HG03045 (cell line): Measurements from ENCODE around the gene PRR7.
"Not testable (repeated sequence)": the region's sequence is repeated elsewhere in the genome, so short reads cannot be mapped to it uniquely, and the experiment has no call there.

Experiments
- ATAC-seq: cut with Tn5 transposase; IDR thresholded peaks from one replicate; pipeline ENCODE4 v1.9.1; 2021; ENCODE audit warnings: mild to moderate bottlenecking, moderate library complexity; ENCODE audit not compliant: unreplicated experiment

PRR7 gene, protein sequence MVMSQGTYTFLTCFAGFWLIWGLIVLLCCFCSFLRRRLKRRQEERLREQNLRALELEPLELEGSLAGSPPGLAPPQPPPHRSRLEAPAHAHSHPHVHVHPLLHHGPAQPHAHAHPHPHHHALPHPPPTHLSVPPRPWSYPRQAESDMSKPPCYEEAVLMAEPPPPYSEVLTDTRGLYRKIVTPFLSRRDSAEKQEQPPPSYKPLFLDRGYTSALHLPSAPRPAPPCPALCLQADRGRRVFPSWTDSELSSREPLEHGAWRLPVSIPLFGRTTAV

DNA sequence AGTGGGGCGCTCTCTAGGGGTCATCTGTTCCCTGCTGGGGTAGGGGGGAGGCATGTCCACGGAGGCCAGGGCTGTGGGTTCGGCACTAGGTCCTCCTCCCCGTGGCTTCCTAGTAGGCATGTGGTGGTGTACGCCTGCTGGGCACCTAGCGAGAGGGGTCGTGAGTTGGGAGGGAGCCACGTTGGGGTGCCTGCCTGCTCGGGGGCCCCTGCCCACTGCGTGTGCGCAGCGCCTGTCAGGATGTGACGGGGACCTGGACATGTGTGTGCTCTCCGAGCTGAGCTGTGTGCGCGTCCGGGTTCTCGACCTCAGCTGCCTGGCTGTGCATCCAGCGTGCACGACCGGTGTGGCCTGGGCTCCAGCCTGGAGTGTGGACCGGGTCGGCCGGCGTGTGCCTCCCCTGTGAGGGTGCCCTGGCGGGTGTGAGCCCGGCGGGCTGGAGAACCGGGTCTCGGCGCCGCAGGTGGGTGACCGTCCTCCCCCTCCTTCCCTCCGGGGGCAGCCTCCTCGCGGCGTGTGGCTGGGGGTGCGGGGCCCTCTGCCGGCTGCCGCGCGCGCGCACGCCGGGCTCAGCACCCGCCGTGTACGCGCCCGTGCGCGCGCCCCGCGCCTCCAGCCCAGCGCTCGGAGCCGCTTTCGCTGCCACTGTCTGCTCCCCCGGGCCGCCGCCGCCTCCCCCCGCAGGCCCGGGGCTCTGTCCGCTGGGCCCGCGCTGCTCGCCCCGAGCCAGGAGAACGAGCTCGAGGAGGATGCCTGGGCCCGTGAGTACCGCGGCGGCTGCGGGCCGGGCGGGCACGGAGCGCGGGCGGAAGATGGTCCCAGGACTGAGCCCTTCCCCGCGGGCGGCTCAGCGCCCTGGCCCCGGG is at the start of gene PRR7:
Gene PRR7 (plus strand): TSS at position 615 of the 866 bp plus-strand sequence. CDS start 8,254 bp downstream, outside the sequence.
- ATAC-seq, result peak; percentile 53

DNA sequence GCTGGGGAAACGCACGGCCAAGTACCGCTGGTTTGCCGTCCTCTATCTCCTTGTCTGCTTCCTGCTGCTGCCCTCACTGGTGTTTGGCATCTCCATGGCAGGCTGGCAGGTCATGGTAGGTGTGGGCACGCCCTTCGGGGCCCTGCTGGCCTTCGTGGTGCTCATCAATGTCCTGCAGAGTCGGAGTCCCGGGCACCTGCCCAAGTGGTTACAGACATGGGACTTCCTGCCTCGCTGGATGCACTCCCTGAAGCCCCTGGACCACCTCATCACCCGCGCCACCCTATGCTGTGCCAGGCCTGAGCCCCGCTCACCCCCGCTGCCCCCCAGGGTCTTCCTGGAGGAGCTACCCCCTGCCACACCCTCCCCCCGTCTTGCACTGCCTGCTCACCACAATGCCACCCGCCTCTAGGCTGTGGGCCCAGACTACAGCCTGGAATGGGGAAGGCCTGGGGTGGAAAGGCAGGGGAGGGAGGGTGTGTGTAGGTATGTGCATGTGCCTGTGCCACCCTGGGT is 48.7 kb upstream of the PRR7 start:
- ATAC-seq, result no peak

DNA sequence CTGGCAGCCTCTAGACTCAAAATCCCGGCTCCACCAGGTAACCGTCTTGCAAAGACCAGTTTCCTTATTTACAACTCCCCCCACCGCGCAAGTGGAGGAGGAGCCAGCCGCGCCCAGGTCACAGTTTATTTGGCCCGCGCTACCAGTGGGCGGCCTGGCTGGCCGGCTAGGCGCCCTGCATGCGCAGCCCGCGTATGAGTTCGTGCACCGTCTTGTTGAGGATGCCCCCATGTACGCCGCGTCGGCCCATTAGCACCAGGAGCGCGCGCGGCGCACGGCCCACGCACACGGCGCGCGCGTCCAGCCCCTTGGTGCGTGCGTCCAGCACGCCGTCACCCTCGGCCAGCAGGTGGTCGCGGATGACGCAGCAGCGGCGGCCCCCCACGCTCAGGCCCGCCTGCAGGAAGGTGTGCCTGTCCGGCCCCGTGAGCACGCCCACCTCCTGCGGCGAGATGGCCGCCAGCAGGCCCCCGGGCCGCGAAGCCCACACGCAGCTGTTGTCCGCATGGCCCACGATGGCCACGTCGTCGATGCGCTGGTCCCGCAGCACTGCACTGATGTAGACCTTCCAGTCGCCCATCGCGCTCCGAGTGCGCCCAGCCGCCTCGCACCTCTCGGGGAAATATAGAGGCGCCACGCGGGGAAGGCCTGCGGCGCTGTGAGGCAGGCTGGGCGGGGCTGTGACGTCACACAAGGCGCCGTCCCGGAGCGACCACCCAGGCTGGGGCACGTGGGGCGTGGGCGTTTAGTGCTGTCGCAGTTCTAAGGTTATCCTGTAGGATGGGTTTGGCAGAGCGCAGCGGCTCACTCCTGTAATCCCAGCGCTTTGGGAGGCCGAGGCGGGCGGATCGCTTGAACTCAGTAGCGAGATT is 46.4 kb upstream of the PRR7 start, which contains the start of gene PFN3:
Gene PFN3 (minus strand): TSS at position 665 of the 872 bp plus-strand sequence. CDS start 85 bp downstream, at position 580.
- ATAC-seq, result no peak

DNA sequence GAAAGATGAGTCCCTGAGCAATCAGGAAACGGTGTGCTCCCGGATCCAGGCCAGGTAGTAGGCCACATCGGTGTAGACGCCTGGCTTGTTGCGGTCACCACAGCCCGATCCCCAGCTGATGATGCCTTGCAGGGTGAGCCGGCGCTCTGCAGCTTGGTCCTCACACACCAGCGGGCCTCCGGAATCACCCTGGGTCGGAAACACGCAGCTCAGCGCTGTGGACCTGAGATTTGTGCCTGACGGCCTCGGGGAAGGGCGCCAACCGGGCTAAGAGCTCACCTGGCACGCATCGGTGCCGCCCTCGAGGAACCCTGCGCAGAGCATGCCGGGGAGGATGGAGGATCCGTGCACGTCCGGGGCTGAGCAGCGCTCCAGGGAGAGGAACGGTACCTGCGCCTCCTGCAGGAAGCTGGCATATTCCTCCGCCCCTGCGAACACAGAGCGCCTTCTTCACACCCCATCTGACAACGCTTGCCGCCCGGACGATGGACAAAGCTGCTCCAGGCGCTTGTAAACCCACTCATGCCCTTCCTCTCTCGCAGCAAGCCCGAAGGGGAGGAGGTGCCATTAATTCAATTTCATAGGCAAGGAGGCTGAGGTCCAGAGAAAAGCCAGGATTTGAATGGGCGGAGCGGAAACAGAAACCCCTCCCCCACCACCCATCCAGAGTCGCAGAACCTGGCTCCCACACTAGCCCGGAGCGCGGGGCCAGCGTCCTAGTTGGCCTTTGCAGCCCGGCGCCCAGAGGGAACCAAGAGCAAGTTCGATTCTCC is 44.2 kb upstream of the PRR7 start:
- no peak for ATAC-seq

DNA sequence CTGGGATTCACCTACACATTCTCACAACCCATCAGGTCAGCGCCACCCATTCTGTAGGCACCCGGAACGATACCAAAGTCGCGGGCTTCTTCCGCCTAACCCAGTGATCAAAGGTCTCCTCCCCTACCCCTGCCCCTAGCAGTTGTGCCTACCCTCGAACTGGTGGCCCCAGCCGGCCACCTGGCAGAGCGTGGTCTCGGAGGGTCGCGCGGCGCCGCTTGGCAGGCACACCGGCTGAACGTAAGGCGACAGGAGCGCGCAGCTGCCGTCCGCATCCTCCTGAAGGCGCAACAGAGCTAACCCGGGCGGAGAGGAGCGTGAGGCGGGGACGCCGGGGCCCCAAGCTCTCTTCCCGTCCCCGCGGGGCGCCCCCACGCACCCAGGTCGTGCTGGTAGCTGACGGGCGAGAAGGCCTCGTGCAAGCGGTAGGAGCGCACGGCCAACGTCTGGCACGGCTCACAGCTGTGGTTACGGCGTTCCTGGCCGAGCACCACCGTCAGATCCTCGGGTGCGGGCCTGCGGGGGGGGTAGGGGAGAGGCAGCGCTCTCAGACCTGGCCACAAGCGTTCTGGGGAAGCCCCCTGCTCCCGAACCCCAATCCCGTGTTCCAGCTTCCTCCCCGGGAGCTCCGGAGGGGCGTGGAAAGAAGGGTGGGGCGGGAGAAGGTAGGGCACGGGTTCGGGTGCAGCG is 43.4 kb upstream of the PRR7 start:
- ATAC-seq, result peak; percentile 17

DNA sequence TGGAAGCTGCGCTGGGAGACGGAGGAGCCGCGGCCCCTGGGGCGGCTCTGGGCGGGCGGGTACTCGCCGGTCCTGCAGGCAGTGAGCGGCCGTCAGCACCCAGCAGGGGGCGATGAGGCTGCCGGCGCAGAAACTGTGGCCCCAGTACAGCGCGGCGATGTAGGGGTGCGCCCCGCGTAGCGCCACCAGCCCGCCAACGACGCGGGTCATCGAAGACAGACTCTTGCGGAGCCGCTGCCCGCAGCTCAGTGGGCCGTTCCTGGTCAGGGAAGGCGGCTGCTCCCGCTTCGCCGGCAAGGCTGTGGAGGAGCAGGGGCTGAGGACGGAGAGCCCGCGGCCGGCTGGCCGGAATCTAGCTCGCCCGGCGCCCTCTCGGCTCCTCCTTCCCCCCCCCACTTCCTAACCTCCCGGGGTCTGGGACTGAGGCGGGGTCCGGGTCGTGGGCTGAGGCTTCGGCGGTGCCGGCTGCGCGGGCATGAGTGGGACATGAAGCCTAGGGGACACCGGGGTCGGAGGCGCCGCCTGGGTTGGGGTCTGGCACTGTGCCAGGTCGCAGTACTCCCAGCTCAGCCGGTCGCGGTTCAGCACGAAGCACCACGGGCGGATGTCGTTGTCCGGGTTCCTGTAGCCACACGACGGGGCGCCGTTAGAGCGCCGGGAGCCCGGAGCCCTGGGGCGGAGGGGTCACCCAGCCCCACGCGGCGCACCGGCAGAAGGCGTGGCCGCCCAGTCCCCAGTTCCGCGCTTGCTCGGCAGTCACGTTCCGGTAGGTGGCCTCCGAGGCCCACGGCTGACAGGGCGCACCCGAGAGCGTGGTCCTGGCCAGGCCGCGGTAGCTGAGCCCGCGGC is 42.6 kb upstream of the PRR7 start:
- peak; percentile 81 for ATAC-seq

DNA sequence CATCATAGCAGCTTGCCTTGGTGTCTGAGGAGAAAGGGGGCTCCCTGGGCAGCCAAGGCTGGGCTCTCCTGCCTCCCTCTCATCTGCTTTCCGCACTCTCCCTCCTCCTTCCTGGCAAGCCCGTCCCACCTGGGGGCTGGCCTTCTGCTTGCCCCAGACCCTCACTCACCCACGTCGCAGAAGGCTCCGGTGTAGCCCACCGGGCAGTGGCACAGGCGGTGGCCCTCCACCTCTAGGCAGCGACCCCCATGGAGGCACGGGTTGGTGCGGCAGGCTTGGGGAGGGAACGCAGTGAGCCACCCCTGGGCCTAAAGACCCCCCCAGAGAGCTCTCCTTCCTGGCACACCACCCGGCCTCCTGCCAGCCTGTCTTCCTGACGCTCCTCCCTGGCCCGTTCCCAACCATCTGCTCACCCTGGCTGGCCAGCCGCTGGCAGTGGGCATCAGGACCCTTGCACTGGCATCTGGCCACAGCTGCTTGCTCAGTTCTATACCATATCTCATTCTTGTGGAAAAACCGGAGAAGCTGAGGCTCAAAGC is 41.9 kb upstream of the PRR7 start:
- ATAC-seq, result no peak

DNA sequence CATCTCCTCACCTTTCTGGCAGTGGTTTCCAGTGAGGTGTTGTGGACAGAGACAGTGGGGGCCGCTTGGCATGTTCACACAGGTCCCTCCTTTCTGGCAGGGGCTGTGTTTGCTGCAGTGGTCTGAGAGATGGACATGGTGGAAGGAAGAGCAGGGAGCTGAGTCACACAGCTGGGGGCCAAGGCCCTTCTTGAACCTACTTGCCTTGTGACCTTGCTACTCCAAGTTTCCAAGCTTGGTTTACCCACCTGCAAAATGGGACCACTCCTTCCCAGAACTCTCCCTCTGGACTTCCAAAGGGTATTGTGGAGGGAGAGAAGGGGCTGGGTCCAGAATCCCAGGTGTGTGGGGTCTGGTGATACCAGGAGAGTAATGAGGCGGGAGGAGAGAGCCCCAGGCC is 41.3 kb upstream of the PRR7 start:
- ATAC-seq, result no peak

DNA sequence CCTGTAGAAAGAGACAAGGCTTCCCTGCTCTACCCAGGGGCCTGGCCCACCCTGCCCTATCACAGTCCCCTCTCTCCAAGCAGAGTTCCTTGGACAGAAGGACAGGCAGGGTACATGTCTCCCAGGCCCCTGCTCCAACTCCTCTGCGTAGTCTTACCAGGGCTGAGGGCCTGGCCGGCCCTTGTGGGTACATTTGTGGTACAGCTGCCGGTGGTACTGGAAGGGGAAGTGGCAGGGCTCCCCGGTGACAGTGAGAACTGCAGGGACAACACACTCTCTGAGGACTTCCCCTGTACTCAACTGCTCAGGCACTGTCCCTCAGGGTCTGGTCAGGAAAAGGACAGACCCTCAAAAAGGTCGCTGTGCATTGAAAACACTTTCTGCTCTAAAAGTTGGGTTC is 40.8 kb upstream of the PRR7 start:
- ATAC-seq, result no peak

DNA sequence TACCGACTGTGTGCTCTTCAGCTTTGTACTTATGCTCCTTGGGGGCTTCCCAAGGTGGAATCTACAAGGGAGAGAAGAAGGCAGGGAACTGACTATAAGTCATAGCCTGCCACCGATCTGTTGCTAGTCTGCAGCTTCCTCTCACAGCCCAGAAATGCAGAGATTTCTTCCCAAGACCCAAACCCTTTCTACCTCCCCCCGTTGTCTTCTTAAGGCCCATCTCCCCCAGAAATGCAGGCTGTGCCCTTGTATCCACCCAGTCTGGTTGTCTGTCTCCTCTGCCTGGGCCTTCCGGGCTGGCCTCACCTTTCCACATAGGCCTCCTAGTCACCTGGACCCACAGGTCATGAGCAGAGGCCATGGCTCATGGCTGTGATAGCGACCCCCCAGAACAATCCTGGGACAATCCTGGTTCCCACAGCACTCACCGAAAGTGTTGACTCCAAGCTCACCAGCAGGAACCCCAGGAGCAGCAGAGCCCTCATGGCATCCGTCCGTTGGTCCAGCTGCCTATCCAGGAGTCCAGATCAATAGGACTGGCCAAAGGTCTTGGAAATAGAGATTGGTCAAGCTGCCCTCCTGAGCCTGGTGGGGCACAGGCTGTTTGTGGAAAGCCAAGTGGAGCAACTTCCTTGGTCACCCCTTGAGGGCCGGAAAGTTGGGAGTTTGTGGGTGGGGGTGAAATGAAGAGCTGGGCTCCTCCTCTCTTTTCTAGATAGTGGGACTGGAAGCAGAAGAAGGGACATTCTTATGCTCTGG is 37.4 kb upstream of the PRR7 start, which contains the start of gene F12:
Gene F12 (minus strand): TSS at position 522 of the 759 bp plus-strand sequence. CDS start 37 bp downstream, at position 485.
- no peak for ATAC-seq

DNA sequence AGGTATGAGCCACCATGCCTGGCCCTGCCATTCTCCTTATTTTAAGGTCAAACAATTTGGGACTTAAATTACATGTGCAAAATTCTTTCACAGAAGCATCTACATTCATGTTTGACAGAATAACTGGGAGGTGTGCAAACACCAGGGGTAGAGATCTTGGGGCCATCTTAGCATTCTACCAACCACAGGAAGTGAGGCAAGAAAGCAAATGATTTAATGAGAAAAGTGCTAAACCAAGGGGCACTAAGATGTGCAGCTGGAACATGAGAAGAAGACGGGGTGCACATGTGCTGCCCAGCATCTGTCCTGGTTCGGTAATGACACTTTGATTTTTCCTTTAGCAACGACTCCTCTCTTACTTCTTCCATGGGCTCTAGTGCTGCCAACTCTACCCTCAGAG is 36.0 kb upstream of the PRR7 start:
- no peak for ATAC-seq

DNA sequence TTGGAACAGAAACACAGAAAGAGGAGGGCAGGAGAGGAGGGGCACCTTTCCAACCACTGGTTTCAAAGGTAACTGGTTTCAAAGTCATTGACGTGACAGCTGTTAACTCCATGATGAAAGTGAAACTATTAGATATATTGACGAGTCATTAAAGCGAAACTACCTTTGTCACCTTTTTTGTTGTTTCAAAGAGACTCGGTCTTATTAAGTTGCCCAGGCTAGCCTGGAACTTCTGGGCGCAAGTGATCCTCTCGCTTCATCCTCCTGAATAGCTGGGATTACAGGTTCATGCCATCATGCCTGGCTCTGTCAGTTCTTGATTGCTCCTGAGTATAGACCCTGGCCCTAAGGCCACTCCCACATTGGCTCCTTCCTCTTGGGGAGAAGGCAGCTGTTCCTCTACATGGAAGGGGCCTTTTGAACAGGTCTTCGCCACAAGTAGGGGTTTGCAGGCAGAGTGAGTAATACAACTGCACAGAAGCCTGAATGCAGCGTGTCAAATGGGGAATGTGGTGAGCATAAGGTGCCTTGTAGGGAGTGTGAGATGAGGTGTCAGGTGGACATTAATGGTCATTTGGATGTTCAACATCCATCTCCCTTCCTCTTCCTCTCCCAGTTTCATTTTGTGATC is 33.9 kb upstream of the PRR7 start:
- ATAC-seq, result peak; percentile 62

DNA sequence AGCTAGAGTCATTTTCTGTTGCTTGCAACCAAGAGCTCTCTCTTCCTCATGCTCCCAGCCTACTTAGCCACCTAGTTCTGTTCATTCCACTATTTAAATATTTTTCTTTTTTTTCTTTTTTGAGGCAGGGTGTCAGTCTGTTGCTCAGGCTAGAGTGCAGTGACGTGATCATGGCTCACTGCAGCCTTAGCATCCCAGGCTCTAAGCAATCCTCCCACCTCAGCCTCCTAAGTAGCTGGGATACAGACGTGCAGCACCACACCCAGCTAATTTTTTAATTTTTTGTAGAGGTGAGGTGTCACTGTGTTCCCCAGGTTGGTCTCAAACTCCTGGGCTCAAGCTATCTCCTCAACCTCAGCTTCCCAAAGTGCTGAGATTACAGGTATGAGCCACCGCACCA is 32.1 kb upstream of the PRR7 start:
- ATAC-seq, result no peak

DNA sequence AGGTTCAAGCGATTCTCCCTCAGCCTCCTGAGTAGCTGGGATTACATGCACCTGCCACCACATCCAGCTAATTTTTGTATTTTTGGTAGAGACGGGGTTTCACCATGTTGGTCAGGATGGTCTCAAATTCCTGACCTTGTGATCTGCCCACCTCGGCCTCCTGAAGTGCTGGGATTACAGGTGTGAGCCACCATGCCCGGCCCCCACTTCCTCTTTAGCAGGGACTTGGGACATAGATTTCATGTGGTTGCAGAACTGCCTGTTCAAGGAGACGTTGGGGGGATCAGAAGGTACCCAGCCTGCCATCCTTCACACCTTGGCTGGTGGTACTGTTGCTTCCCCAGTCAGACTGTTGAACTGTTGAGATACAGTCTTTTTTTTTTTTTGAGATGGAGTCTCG is 29.5 kb upstream of the PRR7 start:
- ATAC-seq, result not testable (repeated sequence)

DNA sequence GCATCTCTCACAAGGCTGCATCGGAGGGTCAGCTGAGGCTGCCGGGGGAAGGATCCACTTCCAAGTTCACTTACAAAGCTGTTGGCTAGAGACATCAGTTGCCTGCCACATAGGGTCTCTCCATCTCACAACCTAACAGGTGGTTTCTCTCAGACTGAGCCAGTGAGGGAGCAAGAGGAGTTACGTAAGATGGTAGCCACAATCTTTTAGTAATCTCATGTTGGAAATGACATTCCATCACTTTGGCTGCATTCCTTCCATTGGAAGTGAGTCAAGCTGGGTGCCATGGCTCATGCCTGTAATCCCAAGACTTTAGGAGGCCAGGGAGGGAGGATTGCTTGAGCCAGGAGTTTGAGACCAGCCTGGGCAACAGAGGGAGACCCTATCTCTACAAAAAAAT is 27.6 kb upstream of the PRR7 start:
- ATAC-seq, result no peak

DNA sequence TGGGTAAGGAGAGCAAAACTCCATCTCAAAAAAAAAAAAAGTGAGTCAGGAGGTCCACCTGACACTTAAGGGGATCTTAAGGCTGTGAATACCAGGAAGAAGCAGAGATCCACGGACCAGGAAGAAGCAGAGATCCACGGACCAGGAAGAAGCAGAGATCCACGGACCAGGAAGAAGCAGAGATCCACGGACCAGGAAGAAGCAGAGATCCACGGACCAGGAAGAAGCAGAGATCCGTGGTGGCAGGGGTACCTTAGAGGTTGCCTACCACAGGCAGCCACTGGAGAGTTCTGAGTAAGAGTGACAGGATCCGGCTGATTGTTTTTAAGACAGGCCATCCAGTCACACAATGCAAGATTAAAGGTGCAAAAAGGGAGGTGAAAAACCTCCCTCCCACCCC is 26.1 kb upstream of the PRR7 start:
- not testable (repeated sequence) for ATAC-seq
